HG03196 (cell line): ENCODE data around the gene COX7A2L.
A peak's percentile ranks its signal among the peaks of the same experiment; 100 is the strongest.
"Not testable (repeated sequence)": the region's sequence is repeated elsewhere in the genome, so short reads cannot be mapped to it uniquely, and the experiment has no call there.

ENCODE experiments used
- ATAC-seq: cut with Tn5 transposase; IDR thresholded peaks from one replicate; pipeline ENCODE4 v1.9.1; 2021; ENCODE audit not compliant: unreplicated experiment

Gene COX7A2L

DNA sequence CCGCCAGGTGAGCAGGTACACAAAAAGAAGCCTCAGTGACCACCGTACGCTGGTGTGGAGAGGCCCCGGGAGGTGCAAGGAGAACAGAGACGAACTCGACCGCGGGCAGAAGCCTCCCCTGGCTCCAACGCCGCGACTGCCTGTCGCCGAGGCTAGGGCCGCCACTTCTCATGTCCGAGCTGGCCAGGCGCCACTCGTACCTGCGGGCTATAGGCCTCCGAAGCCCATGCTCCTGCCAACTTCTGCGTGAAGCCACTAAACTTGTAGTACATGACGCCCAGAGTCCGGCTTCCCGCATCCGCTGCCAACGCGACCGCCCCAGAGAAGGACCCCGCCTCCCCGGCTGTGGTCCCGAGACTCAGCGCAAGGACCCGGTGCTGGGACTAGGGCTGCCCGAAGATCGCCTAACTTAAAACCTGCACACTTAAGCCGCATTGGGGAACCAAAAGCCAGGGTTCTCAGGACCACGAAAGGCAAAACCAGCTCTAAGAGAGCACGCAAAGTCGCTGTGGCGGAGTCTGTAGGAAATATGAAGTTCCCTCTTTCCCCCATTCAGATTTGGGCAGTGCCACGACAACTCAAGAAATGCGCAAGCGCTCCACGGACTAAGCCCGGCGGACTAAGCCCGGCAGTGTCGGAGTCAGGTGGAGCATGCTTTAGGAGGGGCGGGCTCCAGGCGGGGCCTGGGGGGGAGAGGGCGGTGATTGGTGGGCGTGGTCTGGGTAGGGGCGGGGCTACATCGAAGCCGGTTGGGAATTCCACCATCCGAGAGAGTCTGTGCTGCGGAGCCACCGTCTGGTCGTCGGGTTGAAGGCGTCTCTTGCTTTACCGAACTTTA lies at the start of gene COX7A2L:
Gene COX7A2L, minus strand, starts transcription at position 328 of the 838 bp plus-strand sequence. Its CDS starts 56 bp downstream, at position 272.
- ATAC-seq = peak; percentile 94

GRCh38 chr2:42408009-42408408 lies 47.0 kb upstream of the COX7A2L start:
- ATAC-seq = no peak

GRCh38 chr2:42407476-42407875 lies 46.5 kb upstream of the COX7A2L start:
- no peak for ATAC-seq

GRCh38 chr2:42404676-42405075 lies 43.7 kb upstream of the COX7A2L start:
- ATAC-seq = no peak

DNA sequence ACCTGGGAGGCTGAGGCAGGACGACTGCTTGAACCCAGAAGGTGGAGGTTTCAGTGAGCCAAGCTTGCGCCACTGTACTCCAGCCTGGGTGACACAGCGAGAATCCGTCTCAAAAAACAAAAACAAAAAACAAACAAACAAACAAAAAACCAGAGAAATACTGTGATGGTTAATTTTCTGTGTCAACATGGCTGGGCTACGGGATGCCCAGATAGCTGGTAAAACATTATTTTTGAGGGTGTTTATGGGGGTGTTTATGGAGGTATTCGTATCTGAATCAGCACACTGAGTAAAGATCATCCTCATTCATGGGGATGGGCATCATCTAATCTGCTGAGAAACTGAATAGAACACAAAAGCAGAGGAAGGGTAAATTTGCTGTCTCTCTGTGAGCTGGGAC lies 40.8 kb upstream of the COX7A2L start:
- no peak for ATAC-seq

GRCh38 chr2:42398052-42398451 lies 37.0 kb upstream of the COX7A2L start:
- not testable (repeated sequence) for ATAC-seq

GRCh38 chr2:42393320-42393719 lies 32.3 kb upstream of the COX7A2L start:
- not testable (repeated sequence) for ATAC-seq

GRCh38 chr2:42392191-42392590 lies 31.2 kb upstream of the COX7A2L start:
- no peak for ATAC-seq

- no peak for ATAC-seq
Measured at GRCh38 chr2:42390401-42390969, 29.5 kb upstream of the COX7A2L start.

GRCh38 chr2:42386682-42387081 lies 25.7 kb upstream of the COX7A2L start:
- no peak for ATAC-seq

- ATAC-seq = no peak
Measured at GRCh38 chr2:42385225-42385624, 24.2 kb upstream of the COX7A2L start.

GRCh38 chr2:42383855-42384530 lies 23.0 kb upstream of the COX7A2L start:
- no peak for ATAC-seq

DNA sequence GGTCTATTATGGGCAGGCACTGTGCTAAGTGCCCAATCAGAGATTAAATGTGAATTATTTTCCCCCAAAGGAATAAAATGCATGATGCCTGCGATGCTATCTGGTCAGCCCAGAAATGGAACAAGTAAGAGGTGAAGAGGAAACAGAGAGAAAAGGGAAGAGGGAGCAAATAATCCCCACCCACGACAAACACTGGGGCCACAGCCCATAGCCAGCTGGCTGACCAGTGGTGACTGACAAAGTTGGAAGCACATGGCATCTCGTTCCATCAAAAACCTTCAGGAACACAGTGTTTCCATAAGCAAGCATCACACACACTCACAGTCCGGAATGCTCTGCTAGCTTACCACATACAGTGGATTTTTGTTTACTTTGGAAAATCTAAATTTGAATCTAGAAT lies 21.1 kb upstream of the COX7A2L start:
- no peak for ATAC-seq

DNA sequence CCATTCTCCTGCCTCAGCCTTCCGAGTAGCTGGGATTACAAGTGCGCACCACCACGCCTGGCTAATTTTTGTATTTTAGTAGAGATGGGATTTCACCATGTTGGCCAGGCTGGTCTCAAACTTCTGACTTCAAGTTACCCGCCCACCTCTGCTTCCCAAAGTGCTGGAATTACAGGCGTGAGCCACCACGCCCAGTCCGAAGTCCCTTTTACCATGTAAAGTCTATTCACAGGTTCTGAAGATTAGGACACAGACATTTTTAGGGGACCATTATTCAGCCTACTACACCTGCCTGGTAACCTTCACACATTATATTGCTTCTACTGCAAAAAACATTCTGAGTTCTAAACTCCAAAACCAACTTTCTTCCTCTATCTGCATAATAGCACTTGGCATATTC lies 19.0 kb upstream of the COX7A2L start:
- ATAC-seq = not testable (repeated sequence)

- no peak for ATAC-seq
Measured at GRCh38 chr2:42378415-42378814, 17.4 kb upstream of the COX7A2L start.

DNA sequence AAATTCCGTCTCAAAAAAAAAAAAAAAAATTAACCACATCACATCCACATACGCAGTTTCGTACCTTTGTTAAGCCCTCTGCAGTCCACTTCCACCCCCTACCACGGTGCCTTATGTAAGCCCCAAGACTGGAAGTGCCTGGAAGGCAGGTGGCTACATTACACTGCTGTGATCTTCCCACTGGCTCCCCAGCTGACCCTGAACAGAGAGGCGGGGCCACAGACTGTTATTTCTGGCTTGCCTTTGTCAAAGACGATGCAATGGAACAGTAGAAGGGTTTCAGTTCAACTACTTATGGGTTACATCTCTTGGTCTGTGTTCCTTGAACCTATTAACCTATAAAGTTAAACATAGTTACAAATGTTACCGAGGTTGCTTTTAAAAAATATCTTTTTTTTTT lies 15.7 kb upstream of the COX7A2L start:
- ATAC-seq = no peak

DNA sequence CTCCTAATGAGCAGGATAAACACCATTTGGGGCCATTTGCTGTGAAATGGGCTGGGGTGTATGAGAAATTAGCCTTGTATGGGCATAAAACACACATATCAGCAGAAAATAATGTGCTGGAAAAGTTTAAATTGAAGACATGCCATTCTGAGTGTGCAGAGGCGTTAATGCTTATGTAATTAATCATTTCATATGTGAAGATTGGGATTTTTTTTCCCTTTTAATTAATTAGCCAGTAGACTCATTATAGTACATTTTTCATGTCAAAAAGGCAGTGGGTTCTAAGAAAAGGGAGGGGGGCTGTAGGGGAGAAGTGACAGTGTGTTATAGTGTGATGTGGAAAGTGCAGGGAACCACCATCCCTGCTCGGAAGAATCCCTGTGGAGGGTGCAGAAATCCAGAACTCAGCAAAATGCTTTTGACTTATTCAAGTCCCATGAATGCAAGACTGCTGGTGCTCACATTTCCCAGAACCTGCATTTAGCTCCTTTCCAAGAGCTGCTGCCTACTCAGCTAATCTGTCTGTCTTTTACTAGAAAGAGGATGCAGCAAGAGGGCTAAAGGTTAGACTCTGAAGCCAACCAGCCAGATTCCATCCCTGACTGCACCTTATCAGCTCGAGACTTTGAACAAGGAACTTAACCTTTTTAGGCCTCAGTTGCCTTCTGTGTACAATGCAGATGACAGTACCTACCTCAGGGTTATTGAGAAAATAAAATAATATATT lies 11.6 kb upstream of the COX7A2L start:
- no peak for ATAC-seq

GRCh38 chr2:42371611-42372473 lies 10.8 kb upstream of the COX7A2L start:
- no peak for ATAC-seq

GRCh38 chr2:42369532-42370229 lies 8.7 kb upstream of the COX7A2L start:
- ATAC-seq = no peak
